Astrocyte of the cerebellum (primary cell): ENCODE measurements around the gene HSF5.
A peak's percentile ranks its signal among the peaks of the same experiment; 100 is the strongest.
"Not testable (repeated sequence)": the region's sequence is repeated elsewhere in the genome, so short reads cannot be mapped to it uniquely, and the experiment has no call there.

Source experiments
- DNase-seq: peaks from one replicate; pipeline ENCODE4 v3.0.0-alpha.2; 2011; ENCODE audit warnings: low read depth
- H3K4me3 ChIP-seq: 2 replicates; pipeline ENCODE4 v1.5.1; 2011; ENCODE audit warnings: mild to moderate bottlenecking, low read depth, low read length, moderate library complexity
- in situ Hi-C: cut with HindIII; loops from 2 replicates; pipeline ENCODE4 v1.10.0; 2017; ENCODE audit warnings: low sequenced_read_pairs
- TF ChIP-seq, protein P1 (sequence below): IDR thresholded peaks from 2 replicates; pipeline ENCODE4 v1.5.1; 2012; ENCODE audit warnings: low read length, low read depth, moderate library complexity, mild to moderate bottlenecking; ENCODE audit errors: missing control alignments

HSF5 gene

DNA sequence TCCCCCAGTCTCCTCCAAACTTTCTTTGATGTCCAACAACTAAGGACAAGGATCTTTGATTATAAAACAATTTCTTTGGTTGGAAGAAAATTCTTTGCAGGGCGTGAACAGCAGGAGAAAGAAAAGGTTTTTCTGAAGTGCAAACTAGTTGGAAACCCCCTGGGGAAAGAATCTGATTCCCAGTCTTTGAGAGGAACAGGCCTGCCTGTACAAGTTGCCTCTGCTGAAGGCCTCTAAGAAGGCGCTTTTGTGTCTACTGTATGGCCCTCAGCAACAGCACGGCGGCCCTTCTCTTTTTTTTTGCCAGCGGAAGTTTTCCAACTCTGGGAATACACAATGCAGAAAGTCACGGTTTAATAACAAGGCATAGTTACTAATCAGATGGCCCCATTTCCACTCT, 84.9 kb downstream of the HSF5 start:
- TF ChIP-seq, protein P1, sequence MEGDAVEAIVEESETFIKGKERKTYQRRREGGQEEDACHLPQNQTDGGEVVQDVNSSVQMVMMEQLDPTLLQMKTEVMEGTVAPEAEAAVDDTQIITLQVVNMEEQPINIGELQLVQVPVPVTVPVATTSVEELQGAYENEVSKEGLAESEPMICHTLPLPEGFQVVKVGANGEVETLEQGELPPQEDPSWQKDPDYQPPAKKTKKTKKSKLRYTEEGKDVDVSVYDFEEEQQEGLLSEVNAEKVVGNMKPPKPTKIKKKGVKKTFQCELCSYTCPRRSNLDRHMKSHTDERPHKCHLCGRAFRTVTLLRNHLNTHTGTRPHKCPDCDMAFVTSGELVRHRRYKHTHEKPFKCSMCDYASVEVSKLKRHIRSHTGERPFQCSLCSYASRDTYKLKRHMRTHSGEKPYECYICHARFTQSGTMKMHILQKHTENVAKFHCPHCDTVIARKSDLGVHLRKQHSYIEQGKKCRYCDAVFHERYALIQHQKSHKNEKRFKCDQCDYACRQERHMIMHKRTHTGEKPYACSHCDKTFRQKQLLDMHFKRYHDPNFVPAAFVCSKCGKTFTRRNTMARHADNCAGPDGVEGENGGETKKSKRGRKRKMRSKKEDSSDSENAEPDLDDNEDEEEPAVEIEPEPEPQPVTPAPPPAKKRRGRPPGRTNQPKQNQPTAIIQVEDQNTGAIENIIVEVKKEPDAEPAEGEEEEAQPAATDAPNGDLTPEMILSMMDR: no peak
- in situ Hi-C loops: no loop called here
- DNase-seq: peak; percentile 20
- H3K4me3 ChIP-seq: no peak overlapping the region

DNA sequence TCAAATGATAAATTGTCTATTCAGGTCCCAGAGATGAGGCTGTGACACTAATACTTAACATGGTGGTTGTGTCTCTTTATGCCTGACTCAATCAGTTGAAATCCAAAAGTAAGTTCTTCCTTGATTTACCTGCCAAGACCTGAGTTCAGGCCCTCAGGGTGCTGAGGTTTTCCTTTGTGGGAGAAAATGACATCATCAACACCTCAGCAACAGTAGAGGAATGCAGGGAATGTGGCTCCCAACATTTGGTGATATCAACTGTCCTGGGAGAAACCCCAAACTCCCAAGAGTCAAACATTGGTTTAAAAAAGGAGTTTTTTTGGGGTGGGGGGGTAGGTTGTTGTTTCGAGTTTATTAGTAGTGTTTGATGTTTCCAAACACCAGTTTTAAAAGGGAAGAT, 85.5 kb downstream of the HSF5 start:
- in situ Hi-C loops: no loop called here
- H3K4me3 ChIP-seq: no peak overlapping the region
- TF ChIP-seq, protein P1: no peak
- DNase-seq: peak; percentile 74

DNA sequence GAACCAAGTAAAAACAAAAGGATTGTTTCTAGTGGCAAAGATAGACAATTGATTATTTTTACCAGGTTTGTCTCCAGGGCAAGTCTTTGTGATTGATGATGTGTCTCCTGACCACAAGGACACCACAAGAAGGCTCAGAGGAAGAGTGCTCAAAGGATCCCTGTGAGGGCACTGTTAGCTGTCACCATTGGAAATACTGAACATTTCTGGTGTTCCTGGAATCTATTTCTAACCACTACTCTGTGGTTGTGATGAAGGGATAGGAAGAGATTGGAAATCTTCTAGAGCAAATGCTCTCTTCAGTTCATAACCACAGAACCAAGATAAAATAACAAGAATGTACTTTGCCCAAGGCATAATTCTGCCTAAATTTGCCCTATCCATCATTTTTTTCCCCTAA, 86.2 kb downstream of the HSF5 start:
- TF ChIP-seq, protein P1: no peak
- no peak overlapping the region for H3K4me3 ChIP-seq
- in situ Hi-C loops: no loop called here
- peak; percentile 80 for DNase-seq

DNA sequence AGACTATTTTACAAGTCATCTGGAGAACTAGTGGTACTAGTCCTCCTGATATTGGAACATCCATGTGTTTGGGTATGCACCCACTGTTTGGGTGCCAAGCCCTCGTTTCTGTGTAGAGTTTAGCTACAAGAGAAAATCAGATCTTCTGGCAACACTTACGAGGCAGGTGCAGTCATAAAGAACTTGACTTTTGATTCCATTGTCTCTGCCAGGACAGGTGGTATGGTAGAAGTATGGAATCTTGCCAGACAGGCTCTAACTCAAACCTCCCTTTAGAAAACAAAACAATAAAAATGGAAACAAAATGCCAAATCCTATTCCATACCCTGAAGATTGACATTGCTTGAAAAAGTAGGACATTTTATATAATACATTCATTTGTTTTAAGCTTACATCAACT, 86.9 kb downstream of the HSF5 start:
- TF ChIP-seq, protein P1: no peak
- no peak for DNase-seq
- in situ Hi-C loops: no loop called here
- H3K4me3 ChIP-seq: no peak overlapping the region

DNA sequence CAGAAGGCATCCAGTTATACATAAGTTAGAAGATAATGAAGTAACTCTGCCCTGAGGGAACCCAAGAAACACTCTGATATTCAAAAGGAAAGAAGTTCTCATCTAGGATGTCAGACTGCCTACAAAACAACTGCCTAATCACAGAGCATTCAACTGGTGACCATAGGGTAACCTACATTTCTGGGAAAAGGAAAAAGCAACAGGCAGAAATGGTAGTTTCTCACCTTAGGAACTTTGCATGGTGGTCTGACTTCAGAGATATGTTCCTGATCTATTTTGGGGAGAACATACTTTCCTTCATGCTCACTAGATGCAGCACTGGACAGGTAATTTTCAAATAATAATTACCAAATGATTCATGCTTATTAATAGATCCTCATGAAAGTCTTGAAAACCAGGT, 87.4 kb downstream of the HSF5 start:
- TF ChIP-seq, protein P1: no peak
- in situ Hi-C loops: no loop called here
- no peak overlapping the region for H3K4me3 ChIP-seq
- DNase-seq: no peak

DNA sequence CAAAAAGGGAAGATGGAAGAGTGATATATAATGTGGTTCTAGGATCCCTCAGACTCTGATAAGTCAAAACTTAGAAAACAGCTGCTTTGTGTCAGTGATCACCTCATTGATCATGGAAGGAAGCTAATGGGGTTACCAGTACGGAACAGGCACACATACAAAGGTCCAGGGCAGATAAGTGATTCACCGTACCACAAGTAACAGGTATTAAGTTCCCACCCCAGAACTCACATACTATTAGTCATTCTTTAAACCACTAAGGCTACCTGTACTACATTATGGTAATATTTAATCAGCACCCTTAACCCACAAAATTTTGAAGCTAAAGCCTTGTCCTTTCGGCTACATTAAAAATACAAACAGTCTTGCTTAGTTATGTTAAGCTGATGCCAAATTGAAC, 88.2 kb downstream of the HSF5 start:
- in situ Hi-C loops: no loop called here
- no peak overlapping the region for H3K4me3 ChIP-seq
- no peak for DNase-seq
- TF ChIP-seq, protein P1: no peak

DNA sequence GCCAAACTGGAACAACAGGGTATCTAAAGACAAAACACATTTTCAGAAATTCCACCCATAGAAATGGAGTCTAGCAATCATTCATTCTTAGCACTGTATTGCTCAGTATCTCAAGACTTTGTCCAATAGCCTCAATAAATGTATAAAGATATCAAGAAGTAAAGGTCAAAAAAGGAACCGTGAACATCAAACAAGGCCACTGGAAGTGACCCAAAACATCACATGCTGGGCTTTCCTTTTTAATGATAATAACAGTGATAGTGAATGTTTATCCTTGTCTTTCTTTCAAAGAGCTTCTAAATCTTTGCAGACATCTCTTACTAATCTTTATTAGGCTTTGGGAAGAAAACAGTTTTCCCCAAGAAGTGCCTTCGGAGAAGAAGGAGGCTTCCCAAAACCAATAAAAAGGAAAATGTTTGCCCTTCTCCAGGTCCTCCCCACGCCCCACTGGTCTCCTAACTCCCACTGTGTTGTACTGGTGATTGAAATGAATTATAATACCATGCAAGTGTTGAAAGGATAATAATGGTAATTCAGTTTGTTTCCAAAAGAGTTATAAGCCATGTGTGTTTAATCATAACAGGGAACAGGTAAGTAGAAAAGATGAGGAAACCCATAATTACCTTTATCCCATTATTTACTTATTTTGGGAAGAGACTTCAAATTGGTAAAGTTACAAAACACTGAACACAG, 89.5 kb downstream of the HSF5 start:
- no peak for DNase-seq
- H3K4me3 ChIP-seq: no peak overlapping the region
- in situ Hi-C loops: no loop called here
- TF ChIP-seq, protein P1: no peak

DNA sequence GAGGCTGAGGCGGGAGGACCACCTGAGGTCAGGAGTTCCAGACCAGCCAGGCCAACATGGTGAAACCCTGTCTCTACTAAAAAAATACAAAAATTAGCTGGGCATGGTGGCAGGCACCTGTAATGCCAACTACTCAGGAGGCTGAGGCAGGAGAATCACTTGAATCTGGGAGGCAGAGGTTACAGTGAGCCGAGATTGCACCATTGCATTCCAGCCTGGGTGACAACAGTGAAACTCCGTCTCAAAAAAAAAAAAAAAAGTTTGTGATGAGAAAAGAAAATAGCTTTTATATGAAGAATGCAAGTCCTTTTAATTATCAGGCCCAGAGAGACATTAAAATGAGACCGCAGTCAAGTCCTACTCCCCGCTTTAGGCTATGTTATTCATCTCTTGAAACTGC, 90.8 kb downstream of the HSF5 start:
- in situ Hi-C loops, H3K4me3 ChIP-seq, DNase-seq: not testable (repeated sequence)
